Endothelial cell of umbilical vein (primary cell): Measurements from ENCODE around the gene TNFRSF8.

Experiments used
- EZH2 ChIP-seq: IDR thresholded peaks from 2 replicates; pipeline ENCODE4 v1.6.1; 2012; ENCODE audit warnings: borderline replicate concordance, low read depth, mild to moderate bottlenecking, moderate library complexity, low read length, inconsistent platforms; ENCODE audit not compliant: severe bottlenecking
- FOS ChIP-seq: IDR thresholded peaks from 2 replicates; pipeline ENCODE4 v1.6.1; 2011; ENCODE audit warnings: mild to moderate bottlenecking, low read length, moderate library complexity, borderline replicate concordance; ENCODE audit not compliant: insufficient read depth
- POLR2A ChIP-seq: IDR thresholded peaks from 2 replicates; pipeline ENCODE4 v1.6.1; 2012; ENCODE audit warnings: low read depth, mild to moderate bottlenecking, control low read depth, low read length
- POLR2AphosphoS5 ChIP-seq: IDR thresholded peaks from 2 replicates; pipeline ENCODE4 v1.6.1; 2012; ENCODE audit warnings: low read depth, mild to moderate bottlenecking, control low read depth, low read length, moderate library complexity; ENCODE audit not compliant: insufficient read depth
- TF ChIP-seq, protein P1 (sequence below), 2 donors: IDR thresholded peaks; 1 replicate in 1 of 2; 2 replicates in 1 of 2; pipeline ENCODE4 v1.5.1; 2011; ENCODE audit warnings: low read length in 2 of 2, mild to moderate bottlenecking in 2 of 2, moderate library complexity in 2 of 2, control low read depth in 1 of 2, inconsistent platforms in 1 of 2, low read depth in 1 of 2; ENCODE audit not compliant: insufficient read depth in 1 of 2; ENCODE audit errors: extremely low read depth in 1 of 2
- TF ChIP-seq, protein P2 (sequence below): IDR thresholded peaks from 2 replicates; pipeline ENCODE4 v1.6.1; 2011; ENCODE audit not compliant: insufficient read depth, insufficient read length

GRCh38 chr1:12082988-12083387, 19.9 kb downstream of the TNFRSF8 start:
- TF ChIP-seq, protein P1, sequence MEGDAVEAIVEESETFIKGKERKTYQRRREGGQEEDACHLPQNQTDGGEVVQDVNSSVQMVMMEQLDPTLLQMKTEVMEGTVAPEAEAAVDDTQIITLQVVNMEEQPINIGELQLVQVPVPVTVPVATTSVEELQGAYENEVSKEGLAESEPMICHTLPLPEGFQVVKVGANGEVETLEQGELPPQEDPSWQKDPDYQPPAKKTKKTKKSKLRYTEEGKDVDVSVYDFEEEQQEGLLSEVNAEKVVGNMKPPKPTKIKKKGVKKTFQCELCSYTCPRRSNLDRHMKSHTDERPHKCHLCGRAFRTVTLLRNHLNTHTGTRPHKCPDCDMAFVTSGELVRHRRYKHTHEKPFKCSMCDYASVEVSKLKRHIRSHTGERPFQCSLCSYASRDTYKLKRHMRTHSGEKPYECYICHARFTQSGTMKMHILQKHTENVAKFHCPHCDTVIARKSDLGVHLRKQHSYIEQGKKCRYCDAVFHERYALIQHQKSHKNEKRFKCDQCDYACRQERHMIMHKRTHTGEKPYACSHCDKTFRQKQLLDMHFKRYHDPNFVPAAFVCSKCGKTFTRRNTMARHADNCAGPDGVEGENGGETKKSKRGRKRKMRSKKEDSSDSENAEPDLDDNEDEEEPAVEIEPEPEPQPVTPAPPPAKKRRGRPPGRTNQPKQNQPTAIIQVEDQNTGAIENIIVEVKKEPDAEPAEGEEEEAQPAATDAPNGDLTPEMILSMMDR (IDR thresholded peaks at IDR 0.05; ENCODE audit: extremely low read depth in 1 of 2, insufficient read depth in 1 of 2, low read depth in 1 of 2, low read length in 2 of 2) = no peak
- TF ChIP-seq POLR2A (no peak), EZH2 (no peak), FOS (no peak), POLR2AphosphoS5 (no peak)
- TF ChIP-seq, protein P2, sequence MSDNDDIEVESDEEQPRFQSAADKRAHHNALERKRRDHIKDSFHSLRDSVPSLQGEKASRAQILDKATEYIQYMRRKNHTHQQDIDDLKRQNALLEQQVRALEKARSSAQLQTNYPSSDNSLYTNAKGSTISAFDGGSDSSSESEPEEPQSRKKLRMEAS = no peak
